ENCODE measurements around the gene SV2B.

DNA sequence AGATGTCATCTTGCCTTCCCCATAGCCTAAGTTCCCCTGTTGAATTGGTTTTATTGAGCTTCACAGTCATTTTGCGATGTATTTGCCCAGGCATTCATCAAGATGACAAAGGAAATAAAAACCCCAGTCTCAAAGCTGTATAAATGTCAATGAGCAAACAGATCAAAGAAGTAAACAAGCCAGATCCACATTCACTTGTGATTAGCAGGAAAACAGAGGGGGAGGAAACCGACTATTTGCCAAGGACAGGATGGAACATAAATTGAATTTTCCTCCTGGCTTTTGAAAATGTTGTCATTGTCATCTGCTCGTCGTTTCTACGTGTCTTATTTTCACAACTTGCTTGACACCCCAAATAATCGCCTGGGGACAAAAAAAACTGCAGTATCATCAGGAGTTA, 83.5 kb downstream of the SV2B start:
- TF ChIP-seq TAF9B (IDR thresholded peaks at IDR 0.05; ENCODE audit: partially characterized antibody) = no peak
- TF ChIP-seq, protein P1, sequence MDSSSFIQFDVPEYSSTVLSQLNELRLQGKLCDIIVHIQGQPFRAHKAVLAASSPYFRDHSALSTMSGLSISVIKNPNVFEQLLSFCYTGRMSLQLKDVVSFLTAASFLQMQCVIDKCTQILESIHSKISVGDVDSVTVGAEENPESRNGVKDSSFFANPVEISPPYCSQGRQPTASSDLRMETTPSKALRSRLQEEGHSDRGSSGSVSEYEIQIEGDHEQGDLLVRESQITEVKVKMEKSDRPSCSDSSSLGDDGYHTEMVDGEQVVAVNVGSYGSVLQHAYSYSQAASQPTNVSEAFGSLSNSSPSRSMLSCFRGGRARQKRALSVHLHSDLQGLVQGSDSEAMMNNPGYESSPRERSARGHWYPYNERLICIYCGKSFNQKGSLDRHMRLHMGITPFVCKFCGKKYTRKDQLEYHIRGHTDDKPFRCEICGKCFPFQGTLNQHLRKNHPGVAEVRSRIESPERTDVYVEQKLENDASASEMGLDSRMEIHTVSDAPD (CRISPR knock-in tag; IDR thresholded peaks at IDR 0.05) = no peak
- no peak for TF ChIP-seq ZC3H4 (CRISPR knock-in tag; IDR thresholded peaks at IDR 0.05; ENCODE audit: borderline replicate concordance)
- no peak for TF ChIP-seq RNF2 (IDR thresholded peaks at IDR 0.05)
- TF ChIP-seq ZSCAN29 (IDR thresholded peaks at IDR 0.05) = no peak
- TF ChIP-seq JUND (IDR thresholded peaks at IDR 0.05; ENCODE audit: borderline replicate concordance, low read depth, low read length) = no peak
- TF ChIP-seq JUND (tag; IDR thresholded peaks at IDR 0.05; ENCODE audit: borderline replicate concordance, low read depth, low read length) = no peak

Measured in K562 (cell line).